ENCODE results near the gene UBC.
"Not testable (repeated sequence)": the region's sequence is repeated elsewhere in the genome, so short reads cannot be mapped to it uniquely, and the experiment has no call there.

The UBC gene

DNA sequence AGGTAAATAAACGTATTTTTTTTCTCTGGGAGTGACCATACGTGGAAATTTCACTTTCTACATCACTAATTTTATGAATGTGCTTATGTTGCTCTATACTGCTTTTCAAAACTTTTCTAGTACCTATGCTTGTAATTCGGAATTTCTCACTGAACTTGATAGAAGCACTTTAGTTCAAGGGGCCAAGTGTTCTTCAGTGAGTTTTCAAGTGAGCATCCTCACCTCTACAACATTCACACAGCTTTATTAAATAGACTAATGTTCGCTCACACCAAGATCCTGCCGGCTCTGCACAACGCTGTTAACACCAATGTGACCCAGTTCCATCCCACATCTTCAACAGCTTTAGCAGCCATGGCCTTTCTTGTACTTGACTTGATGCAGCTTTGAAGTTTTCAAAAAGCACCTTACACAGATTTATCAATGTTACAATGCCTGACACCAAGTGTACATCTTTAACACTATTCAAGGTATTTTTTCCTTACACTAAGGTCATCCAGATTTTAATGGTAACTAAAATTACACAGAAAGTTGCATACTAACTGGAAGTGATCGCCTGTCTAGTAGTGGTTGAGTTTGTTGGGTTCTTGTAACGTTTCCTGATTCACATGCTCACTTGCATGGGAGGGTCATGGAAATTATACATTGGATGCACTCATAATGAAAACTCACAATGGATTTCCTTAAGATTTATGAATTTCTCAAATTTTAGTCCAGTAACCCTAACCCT, 4.5 kb downstream of the UBC start:
- Histone ChIP-seq H3K27ac (ENCODE audit: insufficient read depth in 1 of 2, low read depth in 1 of 2, low read length in 2 of 2, poor library complexity in 1 of 2, severe bottlenecking in 2 of 2) (peak overlapping the region in 1 of 2 experiments; percentile 25), H3K36me3 (ENCODE audit: control insufficient read depth in 4 of 4, insufficient read depth in 4 of 4, low read length in 3 of 4) (peaks cover 2 to 30% (median 14%) of the 10 kb centered on the region in 4 experiments), H3K27me3 (replicated peaks in 2 of 5; ENCODE audit: control insufficient read depth in 4 of 5, insufficient read depth in 5 of 5, low read length in 4 of 5) (no peaks in the 10 kb centered on the region), H3K4me1 (ENCODE audit: control extremely low read depth in 1 of 4, control insufficient read depth in 4 of 4, insufficient read depth in 4 of 4, low read length in 3 of 4) (peaks cover 3 to 25% (median 11%) of the 10 kb centered on the region in 4 experiments), H3K4me3 (ENCODE audit: control insufficient read depth in 1 of 7, extremely low read depth in 1 of 7, insufficient read depth in 4 of 7, low read depth in 2 of 7, low read length in 6 of 7) (no peak overlapping the region), H3K9me3 (ENCODE audit: control extremely low read depth in 1 of 5, control insufficient read depth in 4 of 5, insufficient read depth in 2 of 5, low read depth in 1 of 5, low read length in 4 of 5) (no peaks in the 10 kb centered on the region)
- ChIA-PET POLR2A (interaction anchor here (0.9 to 1.8 kb wide), 3 partner anchors 12 to 30 kb away, joined by 3 to 9 read pairs (median 4); no protein-coding TSS in a partner anchor), CTCF (interaction anchor here (1.1 to 8.2 kb wide), 7 partner anchors 10 to 55 kb away, joined by 3 to 128 read pairs (median 4); no protein-coding TSS in a partner anchor)
- DNase-seq, result no peak
- 94% methylated on average over 3 of the region's 8 CpGs for WGBS (ENCODE audit: insufficient coverage)

DNA sequence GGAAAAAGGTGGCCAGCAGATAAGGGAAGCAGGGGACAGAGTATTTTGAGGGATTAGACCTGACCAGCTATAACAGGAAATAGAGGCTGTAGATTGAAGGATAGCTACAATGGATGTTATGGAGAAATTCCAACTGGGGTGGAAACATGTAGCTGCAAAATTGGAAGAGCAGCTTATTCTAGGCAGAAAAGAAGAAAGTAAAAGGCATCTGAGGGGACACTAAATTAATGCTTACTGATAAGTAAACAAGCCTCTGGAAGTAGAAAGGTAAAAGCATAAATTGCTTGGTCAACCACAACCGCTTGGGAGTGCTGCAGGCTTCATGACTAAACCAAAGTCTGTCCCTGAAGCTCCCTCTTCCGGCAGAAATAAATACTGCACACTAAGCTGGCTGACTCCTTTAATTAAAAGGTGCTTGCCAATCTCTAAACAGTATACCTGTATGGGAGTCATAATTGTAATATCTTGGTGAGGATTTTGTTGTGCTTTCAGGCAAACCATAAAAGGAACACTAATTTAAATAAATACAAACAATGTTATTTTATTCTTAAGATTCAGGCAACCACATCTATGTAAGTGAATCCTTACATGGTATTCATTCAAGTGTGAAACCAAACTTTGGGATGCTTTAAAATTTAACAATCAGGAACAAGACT, 7.7 kb downstream of the UBC start:
- H3K4me3 ChIP-seq (ENCODE audit: control insufficient read depth in 1 of 7, extremely low read depth in 1 of 7, insufficient read depth in 4 of 7, low read depth in 2 of 7, low read length in 6 of 7), result no peak overlapping the region
- no peaks in the 10 kb centered on the region for H3K9me3 ChIP-seq (ENCODE audit: control extremely low read depth in 1 of 5, control insufficient read depth in 4 of 5, insufficient read depth in 2 of 5, low read depth in 1 of 5, low read length in 4 of 5)
- DNase-seq, result peak; percentile 93 to 97 (median 95)
- no peak overlapping the region for H3K27ac ChIP-seq (ENCODE audit: insufficient read depth in 1 of 2, low read depth in 1 of 2, low read length in 2 of 2, poor library complexity in 1 of 2, severe bottlenecking in 2 of 2)
- WGBS (ENCODE audit: insufficient coverage), result 0% methylated on average over 2 of the region's 2 CpGs
- ChIA-PET POLR2A (interaction anchor here (0.5 to 1.7 kb wide), 2 partner anchors 34 to 108 kb away, joined by 3 to 5 read pairs; no protein-coding TSS in a partner anchor), CTCF (interaction anchor here (0.6 to 8.2 kb wide), 14 partner anchors 9 to 888 kb away, joined by 3 to 128 read pairs (median 8); no protein-coding TSS in a partner anchor)
- peaks cover 2 to 18% (median 7%) of the 10 kb centered on the region in 4 experiments for H3K36me3 ChIP-seq (ENCODE audit: control insufficient read depth in 4 of 4, insufficient read depth in 4 of 4, low read length in 3 of 4)
- H3K27me3 ChIP-seq (replicated peaks in 2 of 5; ENCODE audit: control insufficient read depth in 4 of 5, insufficient read depth in 5 of 5, low read length in 4 of 5), result no peaks in the 10 kb centered on the region
- H3K4me1 ChIP-seq (ENCODE audit: control extremely low read depth in 1 of 4, control insufficient read depth in 4 of 4, insufficient read depth in 4 of 4, low read length in 3 of 4), result peaks cover 0 to 17% (median 8%) of the 10 kb centered on the region in 4 experiments

DNA sequence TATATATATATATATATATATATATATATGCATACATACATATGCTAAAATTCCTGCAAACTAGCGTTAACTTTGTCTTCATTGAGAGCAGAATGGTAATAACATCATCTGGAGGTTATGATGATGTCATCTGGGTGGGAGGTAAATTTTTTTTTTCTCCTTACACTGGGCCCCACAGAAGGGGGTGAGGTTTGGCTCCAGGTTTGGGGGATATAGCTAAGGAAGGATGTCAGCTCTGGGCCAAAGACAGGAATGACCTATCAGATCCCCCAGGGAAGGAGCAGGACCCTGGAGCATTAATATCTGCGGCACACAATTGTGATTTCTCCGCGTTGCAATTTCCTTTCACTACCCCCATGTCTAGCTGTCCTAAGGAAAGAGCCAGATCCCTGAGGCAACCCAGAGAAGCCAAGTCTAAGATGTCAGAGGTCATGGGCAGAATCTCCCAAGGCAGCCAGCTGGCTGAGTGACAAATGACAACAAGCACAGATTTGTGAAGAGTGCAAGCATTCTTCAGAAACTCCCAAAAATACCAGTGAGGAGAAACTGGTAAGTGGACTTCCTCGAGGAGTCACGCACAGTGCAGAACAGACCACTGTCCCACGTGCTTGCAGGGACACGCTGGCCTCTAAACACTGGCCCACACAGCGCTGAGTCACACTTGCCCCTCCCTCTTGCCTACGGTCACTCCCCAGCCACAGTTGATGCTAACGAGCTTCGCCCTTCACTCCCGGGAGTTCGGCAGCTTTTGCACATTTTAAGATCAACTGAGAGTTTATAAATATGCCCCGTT, 9.9 kb downstream of the UBC start:
- Histone ChIP-seq H3K9me3 (ENCODE audit: control extremely low read depth in 1 of 5, control insufficient read depth in 4 of 5, insufficient read depth in 2 of 5, low read depth in 1 of 5, low read length in 4 of 5) (no peaks in the 10 kb centered on the region), H3K36me3 (ENCODE audit: control insufficient read depth in 4 of 4, insufficient read depth in 4 of 4, low read length in 3 of 4) (no peaks in the 10 kb centered on the region), H3K27me3 (replicated peaks in 2 of 5; ENCODE audit: control insufficient read depth in 4 of 5, insufficient read depth in 5 of 5, low read length in 4 of 5) (no peaks in the 10 kb centered on the region), H3K27ac (ENCODE audit: insufficient read depth in 1 of 2, low read depth in 1 of 2, low read length in 2 of 2, poor library complexity in 1 of 2, severe bottlenecking in 2 of 2) (peak overlapping the region in 1 of 2 experiments; percentile 29), H3K4me3 (ENCODE audit: control insufficient read depth in 1 of 7, extremely low read depth in 1 of 7, insufficient read depth in 4 of 7, low read depth in 2 of 7, low read length in 6 of 7) (no peak overlapping the region), H3K4me1 (ENCODE audit: control extremely low read depth in 1 of 4, control insufficient read depth in 4 of 4, insufficient read depth in 4 of 4, low read length in 3 of 4) (peaks cover 0 to 12% (median 4%) of the 10 kb centered on the region in 4 experiments)
- POLR2A ChIA-PET, result no interaction called here
- 67% methylated on average over 14 of the region's 15 CpGs for WGBS (ENCODE audit: insufficient coverage)
- DNase-seq, result no peak
- CTCF ChIA-PET, result interaction anchor here (1.0 to 8.2 kb wide), 10 partner anchors 12 to 63 kb away, joined by 3 to 128 read pairs (median 4); no protein-coding TSS in a partner anchor

DNA sequence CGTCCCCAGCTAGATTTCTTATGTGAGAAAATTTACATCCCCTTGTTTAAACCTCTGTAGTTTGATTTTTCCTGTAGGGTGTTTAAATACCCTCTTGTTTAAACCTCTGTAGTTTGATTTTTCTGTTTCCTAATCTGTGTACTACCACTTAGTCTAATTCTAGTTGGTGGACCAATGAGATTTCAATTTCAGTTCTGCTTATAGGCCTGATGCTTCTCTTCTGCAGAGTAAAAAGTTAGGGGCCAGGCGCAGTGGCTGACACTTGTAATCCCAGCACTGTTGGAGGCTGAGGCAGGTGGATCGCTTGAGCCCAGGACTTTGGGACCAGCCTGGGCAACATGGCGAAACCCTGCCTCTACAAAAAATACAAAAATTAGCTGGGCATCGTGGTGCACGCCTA, 11.5 kb downstream of the UBC start:
- H3K36me3 ChIP-seq (ENCODE audit: control insufficient read depth in 4 of 4, insufficient read depth in 4 of 4, low read length in 3 of 4), result no peaks in the 10 kb centered on the region
- H3K27ac ChIP-seq (ENCODE audit: insufficient read depth in 1 of 2, low read depth in 1 of 2, low read length in 2 of 2, poor library complexity in 1 of 2, severe bottlenecking in 2 of 2), result no peak overlapping the region
- 100% methylated on average over 5 of the region's 6 CpGs for WGBS (ENCODE audit: insufficient coverage)
- no peak overlapping the region for H3K4me3 ChIP-seq (ENCODE audit: control insufficient read depth in 1 of 7, extremely low read depth in 1 of 7, insufficient read depth in 4 of 7, low read depth in 2 of 7, low read length in 6 of 7)
- H3K4me1 ChIP-seq (ENCODE audit: control extremely low read depth in 1 of 4, control insufficient read depth in 4 of 4, insufficient read depth in 4 of 4, low read length in 3 of 4), result peaks cover 0 to 15% (median 7%) of the 10 kb centered on the region in 4 experiments
- DNase-seq, result no peak
- ChIA-PET POLR2A (no interaction called here), CTCF (interaction anchor here (0.9 to 3.8 kb wide), 3 partner anchors 10 to 37 kb away, joined by 3 to 14 read pairs (median 3); no protein-coding TSS in a partner anchor)
- H3K27me3 ChIP-seq (replicated peaks in 2 of 5; ENCODE audit: control insufficient read depth in 4 of 5, insufficient read depth in 5 of 5, low read length in 4 of 5), result no peaks in the 10 kb centered on the region
- H3K9me3 ChIP-seq (ENCODE audit: control extremely low read depth in 1 of 5, control insufficient read depth in 4 of 5, insufficient read depth in 2 of 5, low read depth in 1 of 5, low read length in 4 of 5), result no peaks in the 10 kb centered on the region

DNA sequence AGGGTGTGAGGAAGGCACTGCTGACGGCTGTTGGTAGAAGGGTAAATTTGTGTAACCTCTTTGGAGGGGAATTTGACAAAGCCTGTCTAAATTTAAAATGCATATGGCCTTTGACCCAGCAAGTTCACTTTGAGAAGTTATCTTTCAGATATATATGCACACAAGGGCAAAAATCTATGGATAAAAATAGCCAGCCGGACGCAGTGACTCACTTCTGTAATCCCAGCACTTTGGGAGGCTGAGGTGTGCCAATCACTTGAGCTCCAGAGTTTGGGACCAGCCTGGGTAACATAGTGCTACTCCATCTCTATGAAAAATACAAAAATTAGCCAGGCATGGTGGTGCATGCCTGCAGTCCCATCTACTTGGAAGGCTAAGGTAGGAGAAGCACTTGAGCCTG, 13.4 kb downstream of the UBC start:
- CTCF ChIA-PET, result interaction anchor here (1.0 to 3.8 kb wide), 8 partner anchors 9 to 43 kb away, joined by 3 to 16 read pairs (median 4); no protein-coding TSS in a partner anchor

DNA sequence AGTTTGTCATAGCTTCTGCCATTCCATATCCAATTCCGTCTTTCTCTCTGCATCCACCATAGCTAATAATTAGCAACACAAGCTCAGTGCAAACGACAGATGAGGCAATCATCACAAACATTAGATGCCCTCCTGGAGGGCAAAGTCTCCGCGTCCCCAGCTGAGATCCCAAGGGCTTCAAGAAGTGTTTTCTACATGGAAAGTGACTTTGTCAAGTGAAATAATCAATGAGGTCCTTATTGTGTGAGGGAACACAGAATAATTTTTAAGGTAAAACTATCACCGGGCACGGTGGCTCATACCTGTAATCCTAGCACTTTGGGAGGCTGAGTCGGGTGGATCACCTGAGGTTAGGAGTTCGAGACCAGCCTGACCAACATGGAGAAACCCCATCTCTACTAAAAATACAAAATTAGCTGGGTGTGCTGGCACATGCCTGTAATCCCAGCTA, 14.1 kb downstream of the UBC start:
- H3K9me3 ChIP-seq (ENCODE audit: control extremely low read depth in 1 of 5, control insufficient read depth in 4 of 5, insufficient read depth in 2 of 5, low read depth in 1 of 5, low read length in 4 of 5); DNase-seq; H3K36me3 ChIP-seq (ENCODE audit: control insufficient read depth in 4 of 4, insufficient read depth in 4 of 4, low read length in 3 of 4); H3K4me3 ChIP-seq (ENCODE audit: control insufficient read depth in 1 of 7, extremely low read depth in 1 of 7, insufficient read depth in 4 of 7, low read depth in 2 of 7, low read length in 6 of 7); H3K4me1 ChIP-seq (ENCODE audit: control extremely low read depth in 1 of 4, control insufficient read depth in 4 of 4, insufficient read depth in 4 of 4, low read length in 3 of 4); POLR2A ChIA-PET; H3K27me3 ChIP-seq (replicated peaks in 2 of 5; ENCODE audit: control insufficient read depth in 4 of 5, insufficient read depth in 5 of 5, low read length in 4 of 5); H3K27ac ChIP-seq (ENCODE audit: insufficient read depth in 1 of 2, low read depth in 1 of 2, low read length in 2 of 2, poor library complexity in 1 of 2, severe bottlenecking in 2 of 2): not testable (repeated sequence)
- WGBS (ENCODE audit: insufficient coverage), result 98% methylated on average over 8 of the region's 8 CpGs
- CTCF ChIA-PET, result interaction anchor here (0.7 to 3.8 kb wide), 8 partner anchors 9 to 80 kb away, joined by 3 to 16 read pairs (median 4); no protein-coding TSS in a partner anchor

More for the DNA sequence above, 13.4 kb downstream of the UBC start:
- Histone ChIP-seq H3K9me3 (ENCODE audit: control extremely low read depth in 1 of 5, control insufficient read depth in 4 of 5, insufficient read depth in 2 of 5, low read depth in 1 of 5, low read length in 4 of 5) (no peaks in the 10 kb centered on the region), H3K27ac (ENCODE audit: insufficient read depth in 1 of 2, low read depth in 1 of 2, low read length in 2 of 2, poor library complexity in 1 of 2, severe bottlenecking in 2 of 2) (no peak overlapping the region), H3K4me3 (ENCODE audit: control insufficient read depth in 1 of 7, extremely low read depth in 1 of 7, insufficient read depth in 4 of 7, low read depth in 2 of 7, low read length in 6 of 7) (no peak overlapping the region), H3K4me1 (ENCODE audit: control extremely low read depth in 1 of 4, control insufficient read depth in 4 of 4, insufficient read depth in 4 of 4, low read length in 3 of 4) (peaks cover 0 to 12% (median 4%) of the 10 kb centered on the region in 4 experiments), H3K36me3 (ENCODE audit: control insufficient read depth in 4 of 4, insufficient read depth in 4 of 4, low read length in 3 of 4) (no peaks in the 10 kb centered on the region), H3K27me3 (replicated peaks in 2 of 5; ENCODE audit: control insufficient read depth in 4 of 5, insufficient read depth in 5 of 5, low read length in 4 of 5) (no peaks in the 10 kb centered on the region)
- POLR2A ChIA-PET, result no interaction called here
- 75% methylated on average over 3 of the region's 3 CpGs for WGBS (ENCODE audit: insufficient coverage)
- DNase-seq, result no peak

Measured in common myeloid progenitor, CD34-positive (primary cell).